Activated T-helper 1 cell treated with Interleukin-2 at 50 U/mL for 16 hours (primary cell): Measurements from ENCODE around the gene CDRT4.
"Not testable (repeated sequence)": the region's sequence is repeated elsewhere in the genome, so short reads cannot be mapped to it uniquely, and the experiment has no call there.

Source experiments
- DNase-seq: peaks from one replicate; pipeline ENCODE4 v3.0.0-alpha.2; 2020; ENCODE audit warnings: low read depth

Gene CDRT4

DNA sequence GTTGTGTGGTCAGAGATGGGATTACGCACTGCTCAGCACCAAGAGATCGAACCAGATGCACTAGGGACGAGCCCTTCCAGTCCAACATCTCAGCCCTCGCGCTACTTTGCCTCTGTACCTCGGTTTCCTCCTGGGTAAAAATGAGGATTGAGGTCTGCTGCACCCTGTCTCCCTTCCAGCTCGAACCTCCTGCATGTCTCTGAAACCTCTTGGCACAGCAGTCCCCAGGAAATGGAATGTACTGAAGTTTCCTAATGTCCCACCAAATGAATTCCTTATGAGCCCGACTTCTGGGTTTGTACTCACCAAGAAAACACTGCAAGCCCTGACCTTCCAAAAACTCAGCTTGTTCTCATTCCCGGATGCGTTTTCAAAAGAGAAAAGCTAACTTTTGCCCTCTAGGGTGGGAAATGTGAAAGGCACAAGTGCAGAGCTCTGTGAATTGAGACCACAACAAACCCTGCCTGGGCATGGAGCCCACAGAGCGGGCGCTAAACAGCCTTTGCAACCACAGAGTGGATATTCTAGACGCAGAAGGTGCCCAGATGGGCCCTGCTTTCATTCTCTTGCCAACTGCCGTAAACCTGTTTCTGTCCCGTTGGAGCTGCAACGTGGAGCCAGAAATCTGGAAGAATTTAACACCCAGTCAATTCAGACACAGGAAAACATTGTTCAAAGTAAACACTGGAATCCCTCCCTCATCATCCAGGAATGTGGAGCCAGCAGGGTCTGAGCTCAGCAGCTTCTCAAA lies 10.3 kb downstream of the CDRT4 start:
- no peak for DNase-seq

DNA sequence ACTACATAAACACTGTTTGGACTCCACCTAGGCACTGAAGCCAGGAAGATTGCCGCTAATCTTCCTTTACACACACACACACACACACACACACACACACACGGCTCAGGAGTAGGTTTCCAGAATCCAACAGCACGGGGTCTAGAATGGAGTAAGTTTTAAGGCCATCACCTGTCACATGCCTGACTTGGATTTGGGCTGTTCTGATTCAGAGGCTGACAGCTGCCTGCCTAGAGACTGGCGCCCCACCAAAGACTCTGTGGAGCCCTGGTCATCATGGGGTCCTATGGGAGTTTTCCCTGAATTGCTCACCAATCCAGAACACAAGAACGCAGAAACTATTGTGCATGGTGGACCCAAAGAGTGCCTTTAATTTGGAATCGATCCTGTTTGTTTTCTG lies 10.9 kb downstream of the CDRT4 start:
- DNase-seq = no peak

DNA sequence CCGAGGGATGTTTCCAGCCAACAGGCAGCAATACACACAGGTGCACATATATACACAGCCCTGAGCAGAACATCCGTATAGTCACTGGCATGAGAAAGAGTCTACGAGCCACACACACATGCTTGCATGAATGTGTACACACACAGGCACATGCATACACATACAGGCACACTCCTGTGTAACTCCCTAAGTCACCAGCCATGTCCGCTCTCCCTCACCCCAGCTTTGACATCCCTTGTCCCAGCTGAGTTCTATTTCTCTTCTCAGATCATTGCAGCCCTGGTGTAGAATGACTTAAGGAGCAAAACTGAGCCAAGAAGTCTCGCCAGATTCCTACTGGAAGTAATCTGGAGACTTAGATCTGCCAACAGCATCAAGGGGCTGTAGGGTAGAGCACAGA lies 13.1 kb downstream of the CDRT4 start:
- no peak for DNase-seq

- no peak for DNase-seq
These were observed 13.6 kb downstream of the CDRT4 start for GRCh38 chr17:15453782-15454181.

DNA sequence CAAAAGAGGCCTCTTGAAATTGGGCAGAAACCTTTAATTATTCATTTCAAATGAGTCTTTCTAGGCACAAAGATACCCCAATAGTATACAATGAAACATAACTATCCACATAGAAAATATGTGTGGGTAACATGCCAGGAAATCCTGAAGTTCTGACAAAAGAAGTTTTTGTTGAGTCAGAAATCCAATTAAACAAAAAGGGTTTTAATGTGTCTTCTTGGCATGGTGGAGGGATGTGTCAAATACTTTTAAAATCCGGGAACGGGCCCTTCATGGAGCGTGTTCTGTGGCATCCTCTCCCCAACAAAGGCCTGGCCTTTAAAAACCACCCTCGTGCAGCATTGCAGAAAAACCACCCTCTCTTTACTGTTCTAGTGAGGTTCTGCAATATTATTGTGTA lies 14.2 kb downstream of the CDRT4 start:
- DNase-seq = no peak

DNA sequence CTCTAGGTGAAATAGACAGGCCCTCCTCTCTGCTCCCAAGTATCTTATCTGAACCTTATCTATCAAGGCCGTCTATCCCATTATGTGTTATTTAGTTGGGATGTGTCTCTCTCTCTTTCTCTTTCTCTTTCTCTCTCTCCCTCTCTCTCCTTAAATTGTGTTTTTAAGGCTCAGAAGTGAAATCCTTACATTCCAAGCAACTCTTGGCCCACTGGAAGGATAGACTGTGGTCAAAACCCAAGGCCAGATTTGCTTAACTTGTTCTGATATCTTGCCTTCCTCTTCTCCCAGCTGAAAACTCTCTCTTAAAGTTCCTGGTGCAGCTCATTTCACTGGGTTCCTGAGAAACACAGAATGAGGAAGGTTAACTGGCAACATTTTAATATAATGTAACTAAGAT lies 14.7 kb downstream of the CDRT4 start:
- DNase-seq = no peak

DNA sequence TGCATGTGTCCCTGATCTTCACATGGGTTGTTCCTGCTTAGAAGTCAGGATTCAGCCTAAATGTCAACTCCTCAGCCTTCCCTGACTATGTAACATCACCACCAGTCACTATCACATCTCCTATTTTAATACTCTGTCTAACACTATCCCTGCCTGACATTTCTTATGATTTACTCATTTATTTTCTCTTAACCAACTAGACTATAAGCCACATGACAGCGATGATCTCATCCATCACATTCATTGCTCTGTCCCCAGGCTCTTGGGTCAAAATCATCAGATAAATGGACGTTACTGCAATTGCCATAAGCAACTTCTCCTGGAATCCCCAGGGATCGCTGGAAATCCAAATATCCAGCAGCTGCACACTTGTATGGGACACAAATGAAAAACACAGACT lies 15.7 kb downstream of the CDRT4 start:
- DNase-seq = no peak

DNA sequence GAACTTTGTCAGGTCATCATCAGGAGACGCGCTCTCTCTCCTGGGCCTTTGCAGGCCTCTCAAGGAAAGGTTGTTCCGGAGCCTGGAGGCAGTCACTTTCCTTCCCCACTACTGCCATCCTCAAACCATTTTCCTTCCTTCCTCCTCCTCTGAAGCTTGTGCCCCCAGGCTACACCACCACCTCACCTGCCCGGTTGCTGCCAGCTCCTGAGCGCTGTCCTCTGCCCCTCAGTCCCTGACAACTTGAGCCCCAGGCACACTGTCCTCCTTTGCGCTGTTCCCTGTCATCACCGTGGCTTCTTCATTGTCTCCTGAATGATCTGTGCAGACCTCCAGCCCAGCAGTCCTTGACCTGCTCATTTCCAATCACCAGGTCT lies 18.9 kb downstream of the CDRT4 start:
- no peak for DNase-seq

DNA sequence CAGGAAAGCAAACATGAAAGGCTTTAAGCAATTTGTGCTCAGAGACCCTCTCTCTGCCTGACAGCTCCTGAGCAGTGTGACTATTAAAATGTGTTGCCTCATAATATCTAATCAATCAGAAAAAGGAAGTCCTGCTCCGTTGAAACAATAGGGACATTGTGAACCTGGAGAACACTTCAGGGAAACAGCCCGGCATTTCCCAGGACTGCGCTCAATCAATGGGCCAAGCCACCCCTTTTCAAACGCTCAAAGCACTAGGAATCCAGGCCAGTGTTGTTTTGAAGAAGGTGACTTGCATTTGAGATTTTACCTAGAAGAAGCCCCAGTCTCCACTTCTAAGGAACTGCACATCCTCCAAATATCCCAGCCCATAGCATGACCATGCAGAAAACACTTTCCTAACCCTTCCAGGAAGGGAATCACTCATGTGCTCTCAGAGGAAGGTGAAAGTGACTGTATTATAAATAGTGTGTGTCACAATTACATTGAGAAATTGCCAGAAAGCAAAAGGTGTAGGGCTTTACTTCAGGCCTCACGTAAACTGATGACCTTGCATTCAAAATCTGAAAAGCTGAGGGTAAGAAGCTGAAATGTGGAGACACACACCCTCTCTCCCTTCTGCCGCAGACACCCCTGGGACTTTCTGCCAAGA lies 19.4 kb downstream of the CDRT4 start:
- DNase-seq = no peak

DNA sequence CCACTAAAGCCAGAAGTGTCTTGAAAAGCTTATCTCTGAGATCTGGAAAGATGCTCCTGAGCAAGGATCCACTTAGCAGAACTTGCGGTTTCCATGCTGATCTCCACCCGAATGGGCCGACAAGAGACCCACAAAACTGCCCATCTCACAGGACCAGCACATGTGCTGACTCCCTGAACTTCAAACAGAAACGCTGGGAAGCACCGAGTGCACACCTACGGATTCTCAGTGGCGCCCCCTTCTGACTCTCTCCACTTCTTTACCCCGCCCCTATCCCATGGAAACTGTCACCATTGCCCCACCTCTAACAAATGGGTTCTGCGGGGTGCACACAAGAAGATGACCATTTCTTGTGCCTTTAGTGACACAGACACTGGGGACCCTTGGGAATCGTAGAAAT lies 21.4 kb downstream of the CDRT4 start:
- no peak for DNase-seq

DNA sequence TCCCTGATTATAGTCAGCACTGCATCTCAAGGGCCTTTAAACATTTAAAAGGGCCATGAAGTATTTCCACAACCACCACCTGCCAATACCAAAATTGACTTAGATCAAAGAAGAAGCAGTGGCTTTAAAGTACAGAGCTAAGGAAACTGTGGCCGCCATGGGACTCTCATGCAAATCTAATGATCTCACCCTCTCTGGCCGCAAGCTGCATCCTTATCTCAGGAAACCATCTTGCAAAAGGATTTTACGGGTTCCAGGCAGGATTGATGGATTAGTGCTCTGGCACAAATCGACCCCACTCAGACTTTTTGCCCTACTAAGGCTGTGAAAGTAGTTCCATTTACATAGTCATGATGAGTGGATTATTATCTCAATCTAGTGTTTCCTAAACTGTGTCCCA lies 22.6 kb downstream of the CDRT4 start:
- no peak for DNase-seq

DNA sequence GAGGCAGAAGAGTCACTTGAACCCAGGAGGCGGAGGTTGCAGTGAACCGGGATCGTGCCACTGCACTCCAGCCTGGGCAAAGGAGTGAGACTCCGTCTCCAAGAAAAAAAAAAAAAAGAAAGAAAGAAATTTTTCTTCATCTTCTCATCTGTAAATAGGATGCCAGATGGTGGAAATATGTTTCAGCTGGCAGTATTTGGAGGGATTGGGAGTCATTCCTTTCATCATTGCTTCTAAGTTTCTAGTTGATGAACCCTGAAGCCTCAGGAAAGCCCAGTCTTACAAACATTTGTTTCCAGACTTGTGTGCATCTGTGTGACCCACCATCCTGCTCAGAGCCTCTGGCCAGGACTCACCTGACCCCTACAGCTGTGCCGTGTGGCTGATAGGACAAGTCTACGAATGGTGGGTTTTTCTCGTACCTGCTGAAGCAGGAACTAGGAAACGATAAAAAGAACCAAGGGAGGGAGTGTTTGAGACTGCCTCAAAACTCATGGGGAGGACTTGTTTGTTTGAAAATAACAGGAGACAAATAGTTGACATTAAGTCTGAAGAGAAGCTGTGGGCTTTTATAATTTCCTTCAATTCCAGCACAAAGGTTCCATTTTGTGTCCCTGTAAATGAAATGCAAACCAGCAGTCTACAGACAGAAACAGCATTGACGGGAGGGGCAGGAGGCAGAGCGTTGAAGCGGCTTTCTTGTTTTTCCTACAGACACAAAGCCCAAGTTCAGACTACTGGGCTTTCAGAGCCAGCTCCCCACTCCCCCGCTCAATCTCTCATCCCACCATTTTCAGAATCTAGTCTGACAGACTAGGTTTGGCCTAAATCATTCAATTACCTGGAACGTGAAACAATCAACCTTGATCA lies 24.9 kb downstream of the CDRT4 start:
- no peak for DNase-seq

- DNase-seq = no peak
These were observed 26.1 kb downstream of the CDRT4 start for GRCh38 chr17:15441315-15441714.

- no peak for DNase-seq
These were observed 27.1 kb downstream of the CDRT4 start for GRCh38 chr17:15440347-15440746.

DNA sequence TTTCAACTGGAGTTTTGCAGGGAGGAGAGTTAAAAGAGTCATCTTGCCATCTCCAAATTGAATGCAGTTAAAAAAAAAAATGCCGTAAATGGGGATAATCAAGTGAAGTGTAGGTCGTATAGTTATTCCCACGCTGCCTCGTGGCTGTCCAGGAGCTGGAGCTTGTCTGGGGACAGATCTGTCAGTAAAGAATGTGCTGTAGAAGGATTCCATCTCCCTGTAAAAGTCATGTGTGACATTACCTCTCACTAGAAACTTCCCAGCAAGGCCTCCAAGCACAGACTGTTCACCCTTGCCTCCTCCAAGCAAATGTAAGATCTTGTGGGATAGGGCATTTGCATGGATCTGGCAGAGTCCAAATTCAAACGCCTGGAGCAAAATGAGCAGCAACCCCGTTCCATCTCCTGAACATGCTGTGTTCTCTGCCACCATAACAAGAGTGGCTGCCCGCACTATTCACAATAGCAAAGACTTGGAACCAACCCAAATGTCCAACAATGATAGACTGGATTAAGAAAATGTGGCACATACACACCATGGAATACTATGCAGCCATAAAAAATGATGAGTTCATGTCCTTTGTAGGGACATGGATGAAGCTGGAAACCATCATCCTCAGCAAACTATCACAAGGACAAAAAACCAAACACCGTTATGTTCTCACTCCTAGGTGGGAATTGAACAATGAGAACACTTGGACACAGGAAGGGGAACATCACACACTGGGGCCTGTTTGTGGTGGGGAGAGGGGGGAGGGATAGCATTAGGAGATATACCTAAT lies 28.0 kb downstream of the CDRT4 start:
- not testable (repeated sequence) for DNase-seq

DNA sequence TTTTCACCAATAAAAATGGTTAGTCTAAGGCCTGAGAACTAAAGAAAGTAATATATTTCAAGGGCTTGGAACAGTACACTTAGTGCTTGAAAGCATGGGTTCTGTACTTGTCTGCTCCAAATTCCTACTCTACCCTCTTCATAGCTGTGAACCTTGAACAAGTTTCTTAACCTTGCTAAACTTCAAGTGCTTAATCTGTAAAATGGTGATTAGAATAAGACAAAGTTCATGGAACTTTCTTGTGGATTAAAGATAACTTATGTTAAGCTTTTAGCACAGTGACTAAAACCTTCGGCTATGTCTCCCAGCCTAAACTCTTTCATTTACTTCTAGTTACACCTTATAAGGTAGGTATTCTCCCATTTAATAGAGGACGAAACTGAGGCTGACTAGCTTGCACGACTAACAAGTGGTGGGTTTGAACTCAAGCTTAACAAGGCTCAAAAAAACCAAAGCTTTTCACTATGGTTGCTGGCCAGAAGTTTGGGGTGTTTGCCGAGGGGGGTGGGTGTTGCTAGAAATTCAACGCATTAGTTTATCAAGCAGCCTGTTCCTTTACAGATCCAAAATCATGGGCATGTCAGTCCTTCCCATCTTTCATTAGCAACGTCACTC lies 28.8 kb downstream of the CDRT4 start:
- DNase-seq = no peak

- no peak for DNase-seq
These were observed 30.2 kb downstream of the CDRT4 start for GRCh38 chr17:15437303-15437635.

GRCh38 chr17:15436473-15437302 lies 30.7 kb downstream of the CDRT4 start:
- peak; percentile 1 for DNase-seq

DNA sequence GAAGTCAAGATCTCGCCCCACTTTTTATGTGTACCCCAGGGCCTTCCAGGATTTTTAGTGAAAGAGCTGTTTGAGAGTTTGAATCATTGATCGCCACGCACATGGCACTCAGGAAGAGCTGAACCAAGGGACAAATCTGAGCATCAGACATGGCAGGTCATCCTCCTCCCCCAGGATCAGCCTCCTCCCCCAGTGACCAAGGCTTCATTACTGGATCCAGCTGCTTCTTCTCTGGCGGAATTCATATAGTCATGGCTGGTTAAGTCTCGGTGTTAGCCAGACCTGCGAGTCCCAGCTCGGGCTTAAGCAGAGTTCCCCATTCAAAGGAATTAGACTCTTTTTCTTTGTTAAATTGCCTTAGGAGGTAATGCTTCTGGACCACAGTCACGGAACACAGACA lies 32.5 kb downstream of the CDRT4 start:
- DNase-seq = no peak

- DNase-seq = no peak
These were observed 34.4 kb downstream of the CDRT4 start for GRCh38 chr17:15432807-15433611.
